GM10847 (cell line): ENCODE measurements around the gene AGPAT1.

Experiments
- POLR2A ChIP-seq: IDR thresholded peaks from 2 replicates; pipeline ENCODE4 v1.6.1; 2011; ENCODE audit not compliant: insufficient read length; ENCODE audit errors: extremely low read depth

AGPAT1 gene

GRCh38 chr6:32204268-32204715 lies 28.4 kb upstream of the AGPAT1 start:
- no peak for TF ChIP-seq POLR2A

DNA sequence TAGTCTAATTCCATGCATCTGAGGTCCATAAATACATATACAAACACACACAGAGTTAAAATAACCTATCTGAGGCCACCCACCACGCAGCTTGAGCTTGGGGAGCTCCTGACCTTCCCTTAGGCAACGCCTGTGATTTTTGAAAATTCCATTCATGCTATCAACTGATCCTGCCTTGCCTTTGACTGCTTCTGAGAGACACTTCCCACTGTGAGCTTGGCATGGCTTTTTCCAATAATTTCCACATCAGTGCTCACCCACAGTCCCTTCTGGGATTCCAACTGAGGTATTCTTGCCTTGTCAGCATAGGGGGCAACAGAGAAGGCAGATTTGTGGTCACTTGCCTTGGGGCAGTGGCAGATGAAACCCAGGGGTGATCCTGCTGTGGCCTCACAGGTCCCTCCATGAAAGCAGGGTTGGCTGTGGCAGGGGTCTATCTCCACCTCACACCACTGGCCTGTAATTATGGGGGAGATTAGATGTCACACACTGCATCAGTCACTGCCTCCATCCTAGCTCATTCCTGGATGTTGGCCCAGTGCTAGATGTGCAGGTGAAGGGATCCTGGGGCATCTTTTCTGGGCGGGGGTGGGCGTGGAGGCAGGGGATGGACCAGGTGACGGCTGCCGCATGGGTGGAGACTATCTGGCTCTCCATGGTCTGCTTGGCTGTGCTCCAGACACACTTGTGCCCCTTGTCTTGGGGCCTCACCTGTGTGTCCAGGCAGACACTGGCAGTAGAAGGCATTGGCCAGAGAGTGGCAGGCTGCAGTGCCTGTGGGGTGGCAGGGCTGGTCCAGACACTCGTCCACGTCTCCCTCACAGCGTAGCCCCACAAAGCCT lies 27.8 kb upstream of the AGPAT1 start:
- no peak for TF ChIP-seq POLR2A

DNA sequence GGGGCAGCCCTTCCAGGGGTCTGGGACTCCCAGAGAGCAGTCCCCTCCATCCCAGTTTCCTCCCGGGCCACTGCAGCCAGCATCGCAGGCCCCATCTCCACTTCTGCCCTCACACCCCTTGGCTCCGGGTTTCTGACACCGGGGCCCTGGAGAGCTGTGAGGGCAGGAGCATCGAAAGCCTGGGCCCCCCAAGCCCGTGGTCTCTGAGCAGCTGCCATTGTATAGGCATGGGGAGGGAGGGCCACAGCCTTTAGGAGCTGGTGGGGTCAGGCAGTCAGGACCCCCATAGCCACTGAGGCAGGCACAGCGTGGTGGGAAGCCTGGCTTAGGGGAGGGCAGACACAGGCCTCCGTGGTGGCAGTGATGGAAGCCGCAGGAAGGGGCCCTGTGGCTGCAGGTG lies 26.3 kb upstream of the AGPAT1 start:
- TF ChIP-seq POLR2A = no peak

- no peak for TF ChIP-seq POLR2A
These were observed 25.0 kb upstream of the AGPAT1 start for GRCh38 chr6:32200711-32201475.

- no peak for TF ChIP-seq POLR2A
These were observed 23.0 kb upstream of the AGPAT1 start for GRCh38 chr6:32198866-32199265.

DNA sequence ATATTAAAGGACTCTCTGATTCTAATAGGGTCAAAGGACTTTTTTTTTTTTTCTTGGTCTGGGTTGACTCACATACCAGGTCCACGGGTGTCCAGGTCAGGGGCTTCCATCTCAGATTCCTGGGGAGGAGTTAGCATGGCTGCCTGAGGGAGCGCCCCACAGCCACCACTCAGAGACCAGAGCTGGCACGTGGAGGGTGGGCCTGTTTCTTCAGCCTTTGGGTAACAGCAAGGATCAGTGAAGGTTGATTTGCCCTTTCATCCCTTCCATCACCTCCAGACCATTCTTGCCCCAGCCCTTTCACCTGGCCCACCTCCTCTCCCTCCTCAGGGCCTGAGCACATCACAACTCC lies 22.4 kb upstream of the AGPAT1 start:
- no peak for TF ChIP-seq POLR2A

GRCh38 chr6:32196682-32197616 lies 21.1 kb upstream of the AGPAT1 start:
- no peak for TF ChIP-seq POLR2A

DNA sequence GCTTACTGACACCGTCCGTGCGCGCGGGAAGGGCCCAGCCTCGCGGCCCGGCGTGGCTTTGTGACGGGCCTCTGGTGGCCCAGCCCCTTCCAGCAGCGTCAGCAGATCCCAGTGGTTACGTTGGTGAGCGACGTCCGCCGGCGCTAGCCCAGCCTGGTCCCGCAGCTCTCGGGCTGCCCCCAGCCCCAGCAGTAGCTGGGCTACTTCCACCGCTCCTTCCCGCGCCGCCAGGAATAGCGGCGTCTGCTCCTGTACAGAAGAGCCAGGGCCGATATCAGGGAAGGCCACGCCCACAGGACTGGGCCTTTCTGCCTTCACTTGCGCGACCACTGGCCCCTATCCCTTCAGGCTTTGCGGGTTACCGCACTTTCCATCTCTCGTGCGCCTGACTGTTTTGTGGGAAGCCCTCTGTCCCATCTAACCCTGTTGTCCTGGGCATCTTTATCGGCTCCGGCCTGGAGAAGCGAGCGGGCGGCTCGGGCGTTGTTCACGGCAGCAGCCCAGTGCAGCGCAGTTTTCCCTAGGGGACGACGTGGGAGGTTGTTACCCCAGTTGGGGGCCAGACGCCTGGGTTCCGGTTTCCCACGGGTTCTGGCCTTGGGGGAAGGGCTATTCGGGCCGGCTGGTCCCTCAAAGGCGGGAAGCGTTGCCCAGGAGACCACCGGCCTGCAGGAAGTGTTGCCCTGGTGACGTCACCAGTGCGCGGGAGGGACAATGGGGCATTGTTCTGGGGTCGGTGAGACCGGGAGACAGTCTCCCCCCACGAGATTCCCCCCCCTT lies 20.2 kb upstream of the AGPAT1 start:
- TF ChIP-seq POLR2A = peak; percentile 88

DNA sequence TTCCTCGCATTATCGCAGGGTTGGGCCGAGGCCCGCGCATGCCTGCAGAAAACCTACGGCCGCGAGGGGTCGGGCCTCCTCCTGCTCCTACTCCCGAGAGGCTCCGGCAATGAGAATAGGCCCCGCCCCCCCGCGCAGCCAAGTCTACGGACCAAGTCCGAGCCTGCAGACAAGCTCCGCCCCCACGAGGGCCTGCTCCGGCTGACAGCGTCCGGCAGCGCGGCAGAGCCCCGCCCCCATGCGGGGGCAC lies 19.7 kb upstream of the AGPAT1 start:
- no peak for TF ChIP-seq POLR2A

- TF ChIP-seq POLR2A = peak; percentile 48
These were observed 19.2 kb upstream of the AGPAT1 start for GRCh38 chr6:32194825-32195651.

DNA sequence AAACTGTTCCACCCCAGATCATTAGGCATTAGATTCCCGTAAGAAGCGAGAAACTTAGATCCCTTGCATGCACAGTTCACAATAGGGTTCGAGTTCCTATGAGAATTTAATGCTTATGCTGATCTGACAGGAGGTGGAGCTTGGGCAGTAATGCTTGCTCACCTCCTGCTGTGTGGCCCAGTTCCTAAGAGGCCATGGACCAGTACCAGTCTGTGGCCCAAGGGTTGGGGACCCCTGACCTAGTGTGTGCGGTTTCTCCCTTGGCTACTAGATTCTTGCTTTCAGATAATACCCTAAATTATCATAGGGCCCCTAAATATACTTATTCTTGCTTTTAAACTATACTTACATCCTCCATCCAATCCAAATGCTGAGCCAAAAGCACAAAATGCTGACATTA lies 18.5 kb upstream of the AGPAT1 start:
- no peak for TF ChIP-seq POLR2A

- peak; percentile 26 for TF ChIP-seq POLR2A
These were observed 16.7 kb upstream of the AGPAT1 start, which contains the start of gene GPSM3 for GRCh38 chr6:32192608-32193039. Gene GPSM3 (minus strand): TSS chr6:32192643. CDS start chr6:32192513, 130 bp downstream.

DNA sequence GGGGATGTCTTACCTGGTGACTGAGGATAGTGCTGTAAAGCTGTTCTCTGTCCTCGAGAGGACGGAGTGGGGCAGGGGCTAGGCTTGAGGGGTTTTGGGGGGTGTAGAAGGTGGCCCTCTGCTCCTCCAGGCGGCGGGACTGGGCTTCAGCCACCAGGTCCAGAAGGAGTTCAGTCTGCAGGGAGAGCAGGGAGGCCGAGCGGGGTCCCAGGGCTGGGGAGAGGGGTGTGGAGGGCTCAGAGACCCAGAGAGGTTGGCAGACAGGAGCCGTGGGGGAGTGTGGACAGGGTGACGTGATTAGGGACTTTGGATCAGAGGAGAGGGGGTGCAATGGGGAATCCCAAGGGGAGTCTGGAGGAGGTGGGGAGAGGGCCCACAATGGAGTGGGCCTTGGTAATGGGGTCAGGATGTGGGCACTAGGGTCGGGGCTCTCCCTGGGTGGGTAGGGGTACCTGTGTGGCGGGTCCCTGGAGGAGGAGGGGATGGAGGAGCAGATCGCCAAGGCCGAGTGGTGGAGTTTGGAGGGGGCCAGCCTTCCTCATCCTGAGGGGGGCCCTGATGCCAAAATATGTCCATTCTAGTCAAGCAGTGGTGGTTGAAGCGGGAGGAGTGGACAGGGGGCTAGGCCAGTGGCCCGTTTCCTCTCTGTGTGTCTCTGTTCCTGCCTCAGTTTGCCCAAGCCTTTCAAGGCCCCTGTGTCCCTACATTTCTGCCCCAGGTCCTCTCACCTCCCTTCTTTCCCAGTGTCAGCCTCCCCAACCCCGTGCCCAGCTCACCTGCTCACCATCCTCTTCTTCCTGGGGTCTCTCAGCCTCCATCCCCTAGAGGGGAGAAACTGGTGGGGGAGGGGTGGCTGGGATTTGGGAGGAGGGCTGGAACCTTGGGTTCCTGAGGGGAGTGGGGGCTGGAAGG lies 16.1 kb upstream of the AGPAT1 start:
- TF ChIP-seq POLR2A = no peak
